Stimulated activated CD8-positive, alpha-beta memory T cell treated with anti-CD3 and anti-CD28 coated beads, Interleukin-4, amount 100 ng/mL, for 4 hours (primary cell): ENCODE results near the gene GJC1.

Experiments
- DNase-seq, 2 donors: peaks; one replicate each; pipeline ENCODE4 v3.0.0-alpha.2; 2020; ENCODE audit warnings: low read depth in 2 of 2, low spot score in 1 of 2

GJC1 gene

GRCh38 chr17:44829523-44830358 is at the start of gene GJC1:
GJC1 (minus strand) TSS chr17:44830287; CDS start chr17:44805817, 24,470 bp downstream.
- DNase-seq = no peak

GRCh38 chr17:44879376-44879775 is 49.3 kb upstream of the GJC1 start:
- no peak for DNase-seq

GRCh38 chr17:44878627-44879221 is 48.6 kb upstream of the GJC1 start:
- DNase-seq = no peak

GRCh38 chr17:44877121-44877520 is 47.0 kb upstream of the GJC1 start:
- DNase-seq = no peak

DNA sequence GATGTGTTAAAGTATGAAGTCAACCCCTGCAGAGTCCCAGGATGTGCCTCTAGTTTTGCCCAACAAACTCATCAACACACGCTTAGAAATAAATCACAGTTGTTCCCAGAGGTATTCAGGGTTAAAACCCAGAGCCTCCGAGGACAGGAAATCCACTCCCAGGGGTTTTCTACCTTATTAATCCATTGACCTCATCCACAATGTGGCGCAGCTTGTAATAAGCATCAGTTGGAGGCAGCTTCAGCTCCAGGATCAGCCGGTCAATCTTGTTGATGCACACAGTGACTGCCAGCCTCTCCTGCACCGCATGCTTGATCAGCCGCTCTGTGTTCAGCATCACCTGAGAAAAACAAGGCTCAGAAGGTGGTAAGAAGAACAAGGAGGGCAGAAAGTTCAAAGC is 45.7 kb upstream of the GJC1 start:
- no peak for DNase-seq

- no peak for DNase-seq
Measured at GRCh38 chr17:44872131-44872768, 42.2 kb upstream of the GJC1 start.

GRCh38 chr17:44871556-44871955 is 41.5 kb upstream of the GJC1 start:
- DNase-seq = no peak

DNA sequence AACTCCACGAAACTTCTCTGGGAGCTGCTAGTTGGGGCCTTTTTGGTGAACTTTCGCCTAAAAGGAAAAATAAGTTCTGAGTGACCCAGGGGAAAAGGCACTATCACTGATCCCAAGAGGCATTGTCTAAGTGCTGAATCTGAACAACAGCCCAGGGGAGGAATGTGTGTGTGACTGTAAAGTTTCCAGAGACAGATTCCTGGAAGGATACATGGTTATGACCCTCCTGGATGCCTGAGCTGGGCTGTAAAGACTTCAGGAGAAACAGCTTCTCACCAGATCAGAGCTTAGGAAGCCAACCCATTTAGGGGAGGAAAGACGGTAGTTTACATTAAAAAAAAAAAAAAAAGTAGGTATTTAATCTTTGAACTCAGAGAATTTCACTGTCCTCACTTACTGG is 37.8 kb upstream of the GJC1 start:
- no peak for DNase-seq

DNA sequence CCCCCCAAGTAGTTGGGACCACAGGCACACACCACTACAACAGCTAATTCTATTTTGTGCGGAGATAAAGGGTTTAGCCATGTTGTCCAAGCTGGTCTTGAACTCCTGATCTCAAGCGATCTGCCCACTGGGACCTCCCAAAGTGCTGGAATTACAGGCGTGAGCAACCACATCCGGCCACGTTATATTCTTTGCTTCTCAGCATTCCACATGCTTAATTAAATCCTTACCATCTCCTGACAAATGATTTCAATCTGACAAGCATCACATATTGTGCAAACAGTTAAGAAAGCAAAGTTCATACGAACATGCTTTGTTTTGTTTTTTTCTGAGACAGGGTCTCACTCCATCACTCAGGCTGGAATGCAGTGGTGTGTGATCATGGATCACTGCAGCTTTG is 35.8 kb upstream of the GJC1 start:
- no peak for DNase-seq

GRCh38 chr17:44865231-44865660 is 35.2 kb upstream of the GJC1 start:
- peak; percentile 17 to 51 for DNase-seq

GRCh38 chr17:44864831-44865230 is 34.7 kb upstream of the GJC1 start:
- no peak for DNase-seq

DNA sequence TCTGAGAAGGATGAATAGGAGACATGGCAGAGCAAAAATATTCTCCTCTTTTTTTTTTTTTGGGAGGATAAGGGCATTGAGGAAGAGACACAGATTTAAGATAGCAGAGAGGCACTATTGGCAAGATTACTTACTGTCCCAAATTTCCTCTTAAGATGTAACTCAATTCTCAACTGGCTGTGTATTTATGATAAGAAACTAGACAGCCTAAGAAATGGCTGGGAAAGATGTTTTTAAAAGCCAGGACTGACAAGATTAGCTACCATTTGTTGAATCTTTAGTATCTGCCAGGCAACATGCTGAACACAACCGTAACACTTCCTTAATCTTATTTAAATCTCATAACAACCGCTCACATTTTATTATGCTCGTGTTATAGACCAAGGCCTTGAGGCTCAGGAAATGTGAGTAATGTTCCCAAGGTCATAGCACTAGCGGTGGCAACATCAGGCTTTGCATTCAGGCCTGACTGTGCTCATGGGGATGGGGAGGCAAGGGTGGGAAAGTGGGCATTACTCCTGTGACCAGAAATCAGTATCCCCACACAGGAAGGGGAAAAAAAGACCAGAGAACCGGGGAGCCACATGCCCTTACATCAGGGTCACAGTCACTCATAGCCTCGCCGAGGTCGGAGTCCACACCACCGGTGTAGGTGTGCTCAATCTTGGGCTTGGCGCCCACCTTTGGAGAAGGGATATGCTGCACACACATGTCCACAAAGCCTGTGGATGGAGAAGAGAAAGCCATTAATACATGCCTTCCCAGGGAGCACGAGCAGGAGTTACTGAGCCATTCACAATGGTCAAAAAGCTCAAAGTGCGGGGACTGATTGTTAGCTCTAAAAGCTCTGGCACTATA is 33.2 kb upstream of the GJC1 start:
- DNase-seq = no peak

DNA sequence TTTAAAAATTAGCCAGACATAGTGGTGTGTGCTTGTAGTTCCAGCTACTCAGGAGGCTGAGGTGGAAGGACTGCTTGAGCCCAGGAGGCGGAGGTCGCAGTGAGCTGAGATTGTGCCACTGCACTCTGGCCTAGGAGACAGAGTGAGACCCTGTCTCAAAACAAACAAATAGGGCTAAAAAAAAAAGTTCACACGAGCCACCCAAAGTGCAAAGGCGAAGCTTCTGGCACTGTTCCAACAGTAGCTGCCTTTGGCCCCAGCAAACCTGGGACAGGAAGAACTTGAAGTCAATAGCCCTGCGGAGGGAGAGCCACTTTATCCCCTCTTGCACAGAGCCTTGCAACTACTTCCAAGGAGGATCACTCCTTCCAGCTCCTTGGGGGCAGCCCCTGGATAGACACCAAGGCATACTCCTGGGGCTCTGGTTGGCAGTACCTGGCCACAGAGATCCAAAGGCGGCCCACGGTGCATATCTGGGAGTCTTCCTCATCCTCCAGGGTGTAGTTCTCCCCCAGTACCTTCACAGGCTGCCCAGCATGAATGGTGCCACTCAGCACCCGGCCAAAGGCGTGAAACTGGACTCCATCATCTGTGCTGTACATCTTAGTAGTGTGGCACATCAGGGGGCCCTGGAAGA is 32.3 kb upstream of the GJC1 start:
- no peak for DNase-seq

- DNase-seq = no peak
Measured at GRCh38 chr17:44859701-44860100, 29.6 kb upstream of the GJC1 start.

DNA sequence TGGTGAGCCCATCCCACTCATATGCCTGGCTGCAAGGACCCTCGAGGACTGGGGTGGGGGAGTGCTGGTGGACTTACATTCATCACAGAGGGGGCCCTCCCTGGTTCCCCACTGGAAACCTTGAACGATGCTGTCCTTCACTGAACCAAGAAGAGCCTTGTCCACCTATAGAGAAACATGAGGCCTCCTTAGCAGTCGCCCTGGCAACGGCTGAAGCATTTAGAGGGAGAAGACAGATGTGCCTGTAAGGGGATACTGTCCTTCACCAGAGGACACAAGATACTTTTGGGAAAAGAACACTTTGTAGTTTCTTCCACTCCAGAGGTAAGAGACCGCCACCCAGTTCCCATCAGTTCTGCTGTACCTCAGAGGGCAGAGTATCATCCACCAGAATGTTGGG is 24.1 kb upstream of the GJC1 start:
- no peak for DNase-seq

- DNase-seq = no peak
Measured at GRCh38 chr17:44850612-44851011, 20.5 kb upstream of the GJC1 start.

GRCh38 chr17:44850025-44850424 is 19.9 kb upstream of the GJC1 start:
- no peak for DNase-seq

- DNase-seq = no peak
Measured at GRCh38 chr17:44848961-44849489, 18.9 kb upstream of the GJC1 start.

DNA sequence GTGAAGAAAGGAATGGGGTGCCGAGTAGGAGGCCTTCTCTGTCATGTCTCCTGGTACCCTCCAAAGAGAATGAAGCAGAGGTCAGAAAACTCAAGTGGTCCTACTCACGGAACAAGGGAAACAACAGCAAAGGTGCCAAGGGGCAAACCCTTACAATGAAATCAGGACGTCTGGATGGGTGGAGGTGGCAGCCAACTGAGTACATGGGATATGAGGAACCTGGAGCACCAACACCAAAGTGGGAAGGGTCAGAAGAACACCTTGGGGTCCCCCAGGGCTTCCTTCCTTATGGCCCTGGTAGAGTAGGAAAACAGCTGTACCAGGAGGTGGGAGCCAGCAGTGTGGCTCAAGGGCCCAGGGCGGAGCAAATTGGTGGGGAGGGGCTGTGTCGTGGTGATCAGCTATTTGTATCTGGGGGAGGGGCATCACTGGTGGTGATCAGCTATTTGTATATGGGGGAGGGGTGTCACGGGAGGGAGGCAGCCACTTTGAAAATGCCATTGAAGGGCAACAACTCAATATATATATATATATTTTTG is 18.2 kb upstream of the GJC1 start:
- DNase-seq = no peak

- no peak for DNase-seq
Measured at GRCh38 chr17:44847586-44847985, 17.5 kb upstream of the GJC1 start, which contains the start of gene HIGD1B. HIGD1B (plus strand) TSS chr17:44847883; CDS start chr17:44848153, 270 bp downstream.
